Right renal pelvis (tissue), 4 donors: ENCODE data around the gene MAPKBP1. TPM values are rescaled to one million over a fixed set of nuclear protein-coding genes. Genes with fewer than 3 reads are reported as not detected.

Experiments
- DNase-seq, 4 donors: peaks; one replicate each; pipeline ENCODE4 v3.0.0-alpha.2; 2013; ENCODE audit warnings: low read depth in 4 of 4, low spot score in 3 of 4, missing footprints in 1 of 4
- polyA plus RNA-seq, 4 donors: library from polyadenylated mRNA; unstranded; fragments of 120-200 nt; gene quantifications; one replicate each; pipeline ENCODE4 v1.2.1, GENCODE V29; 2013; ENCODE audit not compliant: insufficient read length in 4 of 4

MAPKBP1 gene
- polyA plus RNA-seq, 4 donors = 12.3 to 15.5 (median 13.3) TPM

GRCh38 chr15:41805711-41806110 lies 31.4 kb downstream of the MAPKBP1 start:
- DNase-seq = no peak

- DNase-seq = no peak
These were observed 32.3 kb downstream of the MAPKBP1 start for GRCh38 chr15:41806291-41807181.

GRCh38 chr15:41809121-41809520 lies 34.8 kb downstream of the MAPKBP1 start:
- no peak for DNase-seq

GRCh38 chr15:41809526-41810220 lies 35.4 kb downstream of the MAPKBP1 start:
- no peak for DNase-seq

GRCh38 chr15:41810651-41811431 lies 36.6 kb downstream of the MAPKBP1 start:
- DNase-seq = no peak

GRCh38 chr15:41811432-41812195 lies 37.3 kb downstream of the MAPKBP1 start:
- DNase-seq = peak; percentile 57 to 69 (median 62)

GRCh38 chr15:41812820-41813375 lies 38.6 kb downstream of the MAPKBP1 start:
- no peak for DNase-seq

- DNase-seq = no peak
These were observed 39.1 kb downstream of the MAPKBP1 start for GRCh38 chr15:41813426-41813825.

GRCh38 chr15:41814534-41814933 lies 40.2 kb downstream of the MAPKBP1 start:
- DNase-seq = no peak

- no peak for DNase-seq
These were observed 42.5 kb downstream of the MAPKBP1 start for GRCh38 chr15:41816788-41817187.

- no peak for DNase-seq
These were observed 43.0 kb downstream of the MAPKBP1 start for GRCh38 chr15:41817327-41817726.

GRCh38 chr15:41817781-41818180 lies 43.5 kb downstream of the MAPKBP1 start:
- no peak for DNase-seq

GRCh38 chr15:41819455-41820050 lies 45.3 kb downstream of the MAPKBP1 start:
- DNase-seq = no peak

GRCh38 chr15:41820791-41821423 lies 46.6 kb downstream of the MAPKBP1 start:
- DNase-seq = no peak

- no peak for DNase-seq
These were observed 47.5 kb downstream of the MAPKBP1 start for GRCh38 chr15:41821831-41822230.

- DNase-seq = no peak
These were observed 48.2 kb downstream of the MAPKBP1 start for GRCh38 chr15:41822471-41822870.

GRCh38 chr15:41822957-41823356 lies 48.7 kb downstream of the MAPKBP1 start:
- DNase-seq = no peak

GRCh38 chr15:41823502-41823901 lies 49.2 kb downstream of the MAPKBP1 start:
- DNase-seq = no peak
